Left ventricle myocardium inferior (tissue), 1 donor: ENCODE measurements around the gene SLC22A12. TPM values are rescaled to one million over a fixed set of nuclear protein-coding genes. Genes with fewer than 3 reads are reported as not detected.

ENCODE experiments used
- DNase-seq: peaks from one replicate; pipeline ENCODE4 v3.0.0-alpha.2; 2020
- H3K27ac ChIP-seq: fragments of 200-600 bp; replicated peaks from 2 replicates; pipeline ENCODE4 v1.8.0; 2021
- H3K27me3 ChIP-seq: fragments of 200-600 bp; 2 replicates; pipeline ENCODE4 v1.8.0; 2021; ENCODE audit warnings: low read depth
- H3K36me3 ChIP-seq: fragments of 200-600 bp; 2 replicates; pipeline ENCODE4 v1.8.0; 2021
- H3K4me1 ChIP-seq: fragments of 200-600 bp; 2 replicates; pipeline ENCODE4 v1.8.0; 2021
- H3K4me3 ChIP-seq: fragments of 200-600 bp; 2 replicates; pipeline ENCODE4 v1.8.0; 2021; ENCODE audit warnings: mild to moderate bottlenecking, moderate library complexity
- H3K9me3 ChIP-seq: fragments of 200-600 bp; replicated peaks from 2 replicates; pipeline ENCODE4 v1.8.0; 2021
- CTCF ChIP-seq: fragments of 200-600 bp; IDR thresholded peaks from 2 replicates; pipeline ENCODE4 v1.8.0; 2021; ENCODE audit warnings: antibody characterized with exemption, mild to moderate bottlenecking, borderline replicate concordance
- intact Hi-C: fragments of 100-400 bp; cut with micrococcal nuclease; formaldehyde crosslinking; loops from one replicate; pipeline ENCODE4 v1.11.0; 2022
- total RNA-seq: library from RNA; stranded (reverse); fragmentation: NEBNext Ultra II Directional; extraction: Animal tissue kit (Norgen Biotek cat#: 25700); gene quantifications from one replicate; pipeline ENCODE4 v1.2.1, GENCODE V29; 2021
- donor health status: DM: no; HTN: yes; CAD: no; lungs with severe emphysema.

Gene SLC22A12
- total RNA-seq, 1 donor from 2014 or later, result not detected

- Histone ChIP-seq H3K4me3 (no peak overlapping the region), H3K27me3 (peaks cover 41% of the 10 kb centered on the region), H3K27ac (no peak overlapping the region), H3K9me3 (no peaks in the 10 kb centered on the region), H3K4me1 (no peaks in the 10 kb centered on the region), H3K36me3 (no peaks in the 10 kb centered on the region)
- DNase-seq, result no peak
- intact Hi-C loops, result no loop called here
- no peak for TF ChIP-seq CTCF
Observed at GRCh38 chr11:64597671-64598101, 6.7 kb downstream of the SLC22A12 start.

GRCh38 chr11:64598106-64598796, 7.2 kb downstream of the SLC22A12 start:
- no peak overlapping the region for H3K4me3 ChIP-seq
- no peaks in the 10 kb centered on the region for H3K4me1 ChIP-seq
- peaks cover 42% of the 10 kb centered on the region for H3K27me3 ChIP-seq
- no peaks in the 10 kb centered on the region for H3K36me3 ChIP-seq
- DNase-seq, result no peak
- intact Hi-C loops, result no loop called here
- no peaks in the 10 kb centered on the region for H3K9me3 ChIP-seq
- H3K27ac ChIP-seq, result no peak overlapping the region
- no peak for TF ChIP-seq CTCF

GRCh38 chr11:64598797-64599697, 8.0 kb downstream of the SLC22A12 start:
- TF ChIP-seq CTCF, result no peak
- DNase-seq, result no peak

GRCh38 chr11:64599698-64600211, 8.7 kb downstream of the SLC22A12 start:
- peaks cover 49% of the 10 kb centered on the region for H3K27me3 ChIP-seq
- DNase-seq, result no peak

More at GRCh38 chr11:64598797-64599697, 8.0 kb downstream of the SLC22A12 start:
- Histone ChIP-seq H3K9me3 (no peaks in the 10 kb centered on the region), H3K27me3 (peaks cover 43% of the 10 kb centered on the region), H3K27ac (no peak overlapping the region), H3K4me1 (no peaks in the 10 kb centered on the region), H3K36me3 (no peaks in the 10 kb centered on the region), H3K4me3 (no peak overlapping the region)
- intact Hi-C loops, result no loop called here

More at GRCh38 chr11:64599698-64600211, 8.7 kb downstream of the SLC22A12 start:
- no peaks in the 10 kb centered on the region for H3K36me3 ChIP-seq
- intact Hi-C loops, result no loop called here
- no peaks in the 10 kb centered on the region for H3K9me3 ChIP-seq
- H3K4me3 ChIP-seq, result no peak overlapping the region
- TF ChIP-seq CTCF, result no peak
- H3K4me1 ChIP-seq, result no peaks in the 10 kb centered on the region
- H3K27ac ChIP-seq, result no peak overlapping the region
